Skeletal muscle tissue (tissue), 4 donors: ENCODE measurements around the gene PPT2. TPM values are rescaled to one million over a fixed set of nuclear protein-coding genes. Genes with fewer than 3 reads are reported as not detected.

ENCODE experiments used
- H3K27ac ChIP-seq: one replicate; pipeline ENCODE4 v1.7.0; 2013; ENCODE audit warnings: mild to moderate bottlenecking, low read depth, low read length, inconsistent platforms
- H3K27me3 ChIP-seq, 3 donors: one replicate each; pipeline ENCODE4 v1.7.0; 2013; ENCODE audit warnings: low read length in 3 of 3; ENCODE audit not compliant: control insufficient read depth in 3 of 3, insufficient read depth in 3 of 3
- H3K36me3 ChIP-seq, 3 donors: one replicate each; pipeline ENCODE4 v1.7.0; 2013; ENCODE audit warnings: low read length in 3 of 3; ENCODE audit not compliant: control insufficient read depth in 3 of 3, insufficient read depth in 3 of 3
- H3K4me1 ChIP-seq, 3 donors: one replicate each; pipeline ENCODE4 v1.7.0; 2013; ENCODE audit warnings: low read length in 3 of 3, mild to moderate bottlenecking in 3 of 3; ENCODE audit not compliant: control insufficient read depth in 3 of 3, insufficient read depth in 3 of 3
- H3K4me3 ChIP-seq, 3 donors: one replicate each; pipeline ENCODE4 v1.7.0; 2013; ENCODE audit warnings: low read length in 3 of 3
- H3K9ac ChIP-seq, 3 donors: one replicate each; pipeline ENCODE4 v1.7.0; 2013; ENCODE audit warnings: low read length in 3 of 3, mild to moderate bottlenecking in 3 of 3, moderate library complexity in 2 of 3, low read depth in 1 of 3
- H3K9me3 ChIP-seq, 3 donors: one replicate each; pipeline ENCODE4 v1.7.0; 2013; ENCODE audit warnings: low read length in 3 of 3; ENCODE audit not compliant: control insufficient read depth in 3 of 3
- total RNA-seq: library from RNA; depleted of rRNA; stranded (reverse); fragments of >200 nt; gene quantifications from one replicate; pipeline ENCODE4 v1.2.3, GENCODE V29; 2014
- donor health status: Osteomylitis.

Gene PPT2
- total RNA-seq, 1 donor from 2014 or later = 31.3 TPM

GRCh38 chr6:32111424-32112066, 42.4 kb upstream of the PPT2 start:
- Histone ChIP-seq H3K9me3 (no peaks in the 10 kb centered on the region), H3K27ac (peak overlapping the region; percentile 85), H3K4me3 (peak overlapping the region in 2 of 3 donors; percentile 24 to 34), H3K36me3 (peaks cover 8 to 15% (median 15%) of the 10 kb centered on the region in 3 donors), H3K4me1 (peaks cover 42 to 56% (median 49%) of the 10 kb centered on the region in 3 donors), H3K27me3 (peaks cover 11 to 39% (median 18%) of the 10 kb centered on the region in 3 donors), H3K9ac (peak overlapping the region in 1 of 3 donors; percentile 43)

DNA sequence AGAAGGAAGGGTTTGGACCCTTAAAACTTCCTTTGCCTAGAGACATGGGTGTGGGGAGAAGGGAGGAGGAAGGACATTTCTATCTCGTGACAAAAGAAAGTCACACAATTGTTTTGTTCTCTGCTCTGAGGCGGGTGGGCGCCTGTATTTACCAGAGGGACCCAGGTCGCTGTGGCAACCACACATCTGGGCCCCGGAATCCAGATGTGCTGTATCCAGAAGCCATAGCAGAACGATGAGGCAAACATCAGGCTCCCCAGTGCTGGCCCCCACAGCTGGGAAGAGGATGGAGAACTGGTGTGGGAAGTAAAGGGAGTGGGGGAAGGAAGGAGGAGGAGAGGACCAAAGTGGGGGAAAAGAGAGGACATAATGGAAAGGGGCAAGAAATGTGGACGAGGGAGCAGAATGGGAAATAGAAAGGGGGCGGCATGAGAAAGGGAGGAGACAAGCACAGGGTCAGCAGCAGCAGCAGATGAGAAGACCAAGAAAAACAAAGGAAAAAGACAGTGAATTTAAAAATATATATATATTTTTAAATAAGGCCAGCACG, 41.4 kb upstream of the PPT2 start:
- Histone ChIP-seq H3K27me3 (peaks cover 11 to 29% (median 11%) of the 10 kb centered on the region in 3 donors), H3K36me3 (peaks cover 17 to 25% (median 24%) of the 10 kb centered on the region in 3 donors), H3K4me1 (peaks cover 36 to 46% (median 40%) of the 10 kb centered on the region in 3 donors), H3K27ac (peak overlapping the region; percentile 85), H3K9ac (peak overlapping the region in 1 of 3 donors; percentile 66), H3K9me3 (no peaks in the 10 kb centered on the region), H3K4me3 (no peak overlapping the region)

GRCh38 chr6:32113386-32114352, 40.3 kb upstream of the PPT2 start:
- Histone ChIP-seq H3K9me3 (no peaks in the 10 kb centered on the region), H3K9ac (peak overlapping the region in 2 of 3 donors; percentile 16 to 41), H3K27me3 (peaks cover 9 to 19% (median 10%) of the 10 kb centered on the region in 3 donors), H3K36me3 (peaks cover 27 to 36% (median 33%) of the 10 kb centered on the region in 3 donors), H3K4me1 (peaks cover 30 to 39% (median 31%) of the 10 kb centered on the region in 3 donors), H3K4me3 (no peak overlapping the region), H3K27ac (peak overlapping the region; percentile 85)

DNA sequence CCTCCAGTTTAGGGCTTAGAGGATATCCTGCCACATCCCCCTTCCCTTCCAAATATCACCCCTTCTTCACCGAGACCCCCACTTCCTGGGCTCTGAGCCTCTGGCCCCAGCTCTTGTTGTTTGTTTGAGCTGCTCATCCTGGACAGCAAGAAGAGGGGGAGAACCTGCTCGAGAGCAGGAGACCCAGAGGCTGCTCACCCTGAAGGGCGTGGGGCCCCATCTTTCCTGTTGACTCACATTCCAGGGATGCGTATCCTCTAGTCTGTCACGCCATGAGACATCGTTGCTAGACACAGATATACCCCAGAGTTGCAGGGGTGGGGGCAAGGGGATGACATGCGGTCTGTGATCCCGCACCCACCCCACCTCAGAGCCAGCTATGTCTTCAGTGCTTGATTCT, 39.1 kb upstream of the PPT2 start:
- Histone ChIP-seq H3K27ac (peak overlapping the region; percentile 85), H3K36me3 (peaks cover 31 to 46% (median 40%) of the 10 kb centered on the region in 3 donors)

DNA sequence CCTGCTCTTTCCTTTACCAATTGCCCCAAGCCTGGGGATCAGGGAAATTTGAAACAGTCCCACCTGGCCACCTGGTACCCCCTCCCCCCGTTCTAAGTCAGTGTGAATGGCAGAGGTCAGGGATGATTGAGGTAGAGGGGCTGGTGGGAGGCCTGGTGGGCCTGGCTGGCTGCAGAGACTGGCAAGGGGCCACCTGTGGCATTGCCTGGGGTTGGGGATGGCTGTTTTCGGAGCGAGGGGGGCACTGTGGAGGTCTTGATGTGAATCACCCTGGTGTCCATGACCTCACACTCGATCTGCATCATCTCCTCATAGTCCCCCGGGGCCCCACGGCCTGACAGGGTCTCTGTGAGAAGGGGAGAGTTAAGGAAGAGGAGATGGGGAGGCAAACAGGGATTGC, 38.3 kb upstream of the PPT2 start:
- Histone ChIP-seq H3K4me1 (peaks cover 32 to 35% (median 34%) of the 10 kb centered on the region in 3 donors), H3K27ac (peak overlapping the region; percentile 12), H3K27me3 (peaks cover 1 to 4% (median 2%) of the 10 kb centered on the region in 3 donors), H3K36me3 (peaks cover 34 to 47% (median 42%) of the 10 kb centered on the region in 3 donors), H3K9me3 (no peaks in the 10 kb centered on the region), H3K9ac (no peak overlapping the region), H3K4me3 (no peak overlapping the region)

More for the DNA sequence above, 39.1 kb upstream of the PPT2 start:
- Histone ChIP-seq H3K9ac (no peak overlapping the region), H3K9me3 (no peaks in the 10 kb centered on the region), H3K27me3 (peaks cover 5 to 10% (median 5%) of the 10 kb centered on the region in 3 donors), H3K4me1 (peaks cover 37 to 40% (median 40%) of the 10 kb centered on the region in 3 donors), H3K4me3 (no peak overlapping the region)

DNA sequence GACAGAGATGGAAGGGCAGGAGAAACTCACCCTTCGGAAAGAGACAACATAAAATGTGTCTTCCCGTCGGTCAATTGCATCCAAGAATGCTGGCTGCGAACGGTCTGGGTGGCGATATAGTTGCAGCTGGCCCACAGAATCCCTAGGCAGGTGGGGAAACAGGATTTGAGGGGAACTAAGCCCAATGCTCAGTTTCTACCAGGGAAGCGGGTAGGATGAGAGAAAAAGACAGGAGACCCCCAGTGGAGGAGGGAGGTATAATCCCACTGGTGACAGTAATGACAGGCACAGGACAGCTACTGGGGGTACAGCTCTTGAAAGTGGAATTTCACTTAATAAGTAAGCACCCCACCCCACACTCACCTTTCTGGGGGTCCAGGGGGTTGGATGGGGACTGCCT, 37.3 kb upstream of the PPT2 start:
- Histone ChIP-seq H3K9ac (no peak overlapping the region), H3K27ac (no peak overlapping the region), H3K9me3 (no peaks in the 10 kb centered on the region), H3K4me1 (peaks cover 22 to 27% (median 26%) of the 10 kb centered on the region in 3 donors), H3K4me3 (no peak overlapping the region), H3K27me3 (no peaks in the 10 kb centered on the region), H3K36me3 (peaks cover 42 to 58% (median 51%) of the 10 kb centered on the region in 3 donors)

DNA sequence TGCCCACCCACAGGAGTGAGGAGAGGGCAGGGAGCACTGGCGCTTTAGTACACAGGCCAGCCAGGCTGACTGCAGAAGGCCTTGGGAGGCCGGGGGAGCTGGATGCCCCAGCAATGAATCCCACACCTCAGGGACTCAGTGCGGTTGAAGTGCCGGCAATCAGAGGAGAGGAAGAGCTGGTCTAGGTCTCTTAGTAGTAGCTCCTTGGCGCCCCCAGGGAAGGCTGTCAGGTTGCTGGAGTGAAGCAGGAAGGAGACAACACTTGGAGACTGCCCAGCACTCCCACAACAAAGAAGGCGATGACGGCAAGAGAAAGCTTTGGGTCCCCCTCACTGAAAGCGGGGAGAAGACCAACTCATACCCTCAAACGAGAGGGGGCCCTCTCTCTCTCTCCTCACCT, 36.5 kb upstream of the PPT2 start:
- Histone ChIP-seq H3K9me3 (no peaks in the 10 kb centered on the region), H3K9ac (no peak overlapping the region), H3K36me3 (peaks cover 48 to 64% (median 57%) of the 10 kb centered on the region in 3 donors), H3K27ac (no peak overlapping the region), H3K4me3 (no peak overlapping the region), H3K4me1 (peaks cover 20 to 27% (median 21%) of the 10 kb centered on the region in 3 donors), H3K27me3 (no peaks in the 10 kb centered on the region)

DNA sequence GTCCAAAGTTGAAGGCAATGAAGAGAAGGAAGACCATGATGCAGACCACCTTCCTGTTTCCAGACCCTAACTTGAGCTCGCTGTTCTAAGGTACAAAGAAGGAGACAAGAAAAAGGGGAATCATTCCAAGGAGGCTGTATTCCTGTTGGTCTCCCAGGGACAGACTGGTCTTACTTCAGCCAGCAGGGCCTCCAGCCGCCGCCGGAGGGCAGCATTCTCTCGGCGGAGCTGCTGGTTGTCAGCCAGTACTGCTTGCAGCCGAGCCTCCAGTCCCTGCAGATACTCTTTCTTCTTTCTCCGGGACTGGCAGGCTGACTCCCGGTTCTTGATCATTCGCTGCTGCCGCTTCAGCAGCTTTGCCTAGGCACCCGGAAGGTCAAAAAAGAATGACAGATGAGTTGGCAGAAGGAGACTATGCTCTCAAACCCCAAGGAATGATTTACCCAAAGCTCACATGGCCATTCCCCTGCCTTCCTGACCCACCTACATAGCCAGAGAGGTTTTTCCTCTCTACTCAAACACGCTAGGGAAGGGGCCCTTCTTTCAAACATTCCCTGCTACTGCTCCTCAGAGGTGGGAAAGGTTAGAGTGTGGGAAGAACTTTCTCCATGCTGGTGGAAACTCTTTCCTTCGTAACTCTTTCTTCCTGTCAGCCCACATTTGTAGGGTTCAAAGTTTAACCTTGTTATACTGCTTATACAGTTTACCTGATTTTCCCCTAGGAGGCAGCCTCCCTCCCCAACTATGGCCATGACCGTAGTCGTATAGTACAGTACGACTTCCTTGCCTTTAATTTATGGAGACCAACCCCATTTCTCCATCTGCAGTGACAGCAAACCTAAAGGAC, 34.9 kb upstream of the PPT2 start:
- H3K36me3 ChIP-seq = peaks cover 55 to 70% (median 65%) of the 10 kb centered on the region in 3 donors
- H3K27me3 ChIP-seq = no peaks in the 10 kb centered on the region
- H3K9me3 ChIP-seq = no peaks in the 10 kb centered on the region
- H3K9ac ChIP-seq = peak overlapping the region; percentile 1 to 51 (median 23)
- no peak overlapping the region for H3K4me3 ChIP-seq
- H3K27ac ChIP-seq = no peak overlapping the region
- peaks cover 10 to 18% (median 11%) of the 10 kb centered on the region in 3 donors for H3K4me1 ChIP-seq

DNA sequence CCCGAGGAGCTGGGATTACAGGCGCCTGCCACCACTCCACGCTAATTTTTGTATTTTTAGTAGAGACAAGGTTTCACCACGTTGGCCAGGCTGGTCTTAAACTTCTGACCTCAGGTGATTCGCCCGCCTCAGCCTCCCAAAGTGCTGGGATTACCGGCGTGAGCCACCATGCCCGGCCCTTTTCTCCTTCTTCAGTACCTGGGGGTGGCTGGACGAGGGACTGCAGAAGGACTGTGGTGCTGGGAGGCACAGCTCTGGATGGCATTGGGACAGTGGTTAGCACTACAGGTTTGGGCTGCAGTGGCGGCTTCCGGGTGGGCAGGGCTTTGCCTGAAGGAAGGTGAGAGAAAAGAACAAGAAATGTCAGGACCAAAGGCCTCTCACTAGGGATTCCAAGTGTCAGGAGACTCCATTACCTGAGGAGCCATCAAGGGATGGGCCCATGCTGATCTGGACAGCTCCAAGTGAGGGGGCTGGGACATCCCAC, 33.3 kb upstream of the PPT2 start:
- Histone ChIP-seq H3K9me3 (no peaks in the 10 kb centered on the region), H3K27ac (no peak overlapping the region), H3K27me3 (no peaks in the 10 kb centered on the region), H3K4me3 (no peak overlapping the region), H3K36me3 (peaks cover 59 to 72% (median 70%) of the 10 kb centered on the region in 3 donors), H3K4me1 (peaks cover 10 to 14% (median 11%) of the 10 kb centered on the region in 3 donors), H3K9ac (no peak overlapping the region)
